HUDEP-2 (cell line): ENCODE measurements around the gene EPS15.
"Not testable (repeated sequence)": the region's sequence is repeated elsewhere in the genome, so short reads cannot be mapped to it uniquely, and the experiment has no call there.

Experiments used
- DNase-seq, 76 experiments: peaks; one replicate each; lab custom pipeline; 2025; ENCODE audit not compliant: unreplicated experiment in 76 of 76; lab: John Stamatoyannopoulos, UW

Gene EPS15

DNA sequence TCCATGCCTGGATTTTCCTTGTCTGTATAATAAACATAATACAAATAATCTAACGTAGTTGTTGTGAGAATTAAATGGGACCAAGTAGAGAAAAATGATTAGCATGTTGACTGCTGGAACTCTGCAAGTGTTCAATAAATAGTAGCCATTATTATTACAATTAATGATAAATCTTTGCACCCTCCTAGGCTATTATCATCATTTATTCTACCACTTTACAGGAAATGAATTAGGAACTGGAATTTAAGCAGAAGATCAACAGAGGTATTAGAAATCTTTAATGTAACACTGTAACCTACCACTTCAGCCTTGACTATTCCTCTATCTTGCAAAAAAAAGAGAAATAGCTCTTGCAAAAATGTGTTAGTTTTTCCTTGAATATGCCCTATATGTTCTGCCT is 126.8 kb downstream of the EPS15 start:
- no peak for DNase-seq

DNA sequence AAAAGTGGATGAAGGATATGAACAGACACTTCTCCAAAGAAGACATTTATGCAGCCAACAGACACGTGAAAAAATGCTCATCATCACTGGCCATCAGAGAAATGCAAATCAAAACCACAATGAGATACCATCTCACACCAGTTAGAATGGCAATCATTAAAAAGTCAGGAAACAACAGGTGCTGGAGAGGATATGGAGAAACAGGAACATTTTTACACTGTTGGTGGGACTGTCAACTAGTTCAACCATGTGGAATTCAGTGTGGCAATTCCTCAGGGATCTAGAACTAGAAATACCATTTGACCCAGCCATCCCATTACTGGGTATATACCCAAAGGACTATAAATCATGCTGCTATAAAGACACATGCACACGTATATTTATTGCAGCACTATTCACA is 128.4 kb downstream of the EPS15 start:
- not testable (repeated sequence) for DNase-seq

DNA sequence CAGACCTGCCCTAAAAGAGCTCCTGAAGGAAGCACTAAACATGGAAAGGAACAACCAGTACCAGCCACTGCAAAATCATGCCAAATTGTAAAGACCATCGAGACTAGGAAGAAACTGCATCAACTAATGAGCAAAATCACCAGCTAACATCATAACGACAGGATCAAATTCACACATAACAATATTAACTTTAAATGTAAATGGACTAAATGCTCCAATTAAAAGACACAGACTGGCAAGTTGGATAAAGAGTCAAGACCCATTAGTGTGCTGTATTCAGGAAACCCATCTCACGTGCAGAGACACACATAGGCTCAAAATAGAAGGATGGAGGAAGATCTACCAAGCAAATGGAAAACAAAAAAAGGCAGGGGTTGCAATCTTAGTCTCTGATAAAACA is 131.8 kb downstream of the EPS15 start:
- DNase-seq = not testable (repeated sequence)

DNA sequence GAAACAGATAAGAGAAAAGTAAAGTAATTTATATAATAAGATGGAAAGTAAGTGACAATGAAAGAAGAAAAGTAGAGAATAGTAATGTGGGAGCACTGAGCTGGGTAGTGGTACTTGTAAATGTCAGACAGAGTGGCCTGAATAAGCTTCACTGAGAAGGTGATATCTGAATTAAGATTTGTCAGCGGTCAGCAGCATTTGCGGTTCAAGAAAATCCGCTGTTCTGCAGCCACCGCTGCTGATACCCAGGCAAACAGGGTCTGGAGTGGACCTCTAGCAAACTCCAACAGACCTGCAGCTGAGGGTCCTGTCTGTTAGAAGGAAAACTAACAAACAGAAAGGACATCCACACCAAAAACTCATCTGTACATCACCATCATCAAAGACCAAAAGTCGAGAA is 132.8 kb downstream of the EPS15 start:
- not testable (repeated sequence) for DNase-seq

DNA sequence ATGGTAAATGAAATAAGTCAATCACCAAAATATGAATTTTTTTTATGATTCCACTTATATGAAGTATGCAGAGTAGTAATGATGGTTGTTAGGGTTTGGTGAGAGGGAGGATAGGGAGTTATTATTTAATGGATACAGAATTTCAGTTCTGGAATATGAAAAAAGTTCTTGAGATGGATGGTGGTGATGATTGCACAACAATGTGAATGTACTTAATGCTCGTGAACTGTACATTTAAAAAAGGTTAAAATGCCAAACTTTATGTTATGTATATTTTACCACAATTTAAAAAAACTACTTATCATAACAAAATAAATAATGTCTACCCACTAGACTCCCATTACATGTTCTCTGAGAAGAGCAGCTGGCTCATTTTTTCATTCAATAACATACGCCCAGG is 133.3 kb downstream of the EPS15 start:
- no peak for DNase-seq

DNA sequence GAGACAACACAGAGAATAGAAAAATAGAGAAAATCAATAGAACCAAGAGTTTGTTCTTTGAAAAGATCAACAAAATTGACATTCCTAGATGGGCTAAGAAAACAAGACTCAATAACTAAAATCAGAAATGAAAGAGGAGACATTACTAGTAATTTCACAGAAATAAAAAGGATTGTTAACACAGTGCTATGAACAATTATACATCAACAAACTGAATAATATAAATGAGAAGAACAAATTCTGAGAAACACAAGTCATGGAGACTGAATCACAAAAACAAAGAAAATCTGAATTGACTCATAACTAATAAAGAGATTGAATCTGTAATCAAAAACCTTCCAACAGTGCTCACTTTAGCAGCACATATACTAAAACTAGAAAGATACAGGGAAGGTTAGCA is 137.1 kb downstream of the EPS15 start:
- DNase-seq = no peak

DNA sequence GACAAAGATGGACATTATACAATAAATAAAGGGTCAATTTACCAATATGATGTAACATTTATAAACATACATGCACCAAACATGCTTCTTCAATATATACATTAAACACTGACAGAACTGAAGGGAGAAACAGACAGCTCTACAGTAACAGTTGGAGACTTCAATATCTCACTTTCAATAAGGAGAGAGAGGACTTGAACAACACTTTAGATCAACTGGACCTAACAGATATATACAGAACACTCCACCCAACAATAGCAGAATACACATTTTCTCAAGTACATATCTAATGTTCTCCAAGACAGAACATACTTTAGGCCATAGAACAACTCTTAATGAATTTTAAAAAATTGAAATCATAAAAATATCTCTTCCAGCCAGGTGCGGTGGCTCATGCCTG is 138.1 kb downstream of the EPS15 start:
- no peak for DNase-seq

DNA sequence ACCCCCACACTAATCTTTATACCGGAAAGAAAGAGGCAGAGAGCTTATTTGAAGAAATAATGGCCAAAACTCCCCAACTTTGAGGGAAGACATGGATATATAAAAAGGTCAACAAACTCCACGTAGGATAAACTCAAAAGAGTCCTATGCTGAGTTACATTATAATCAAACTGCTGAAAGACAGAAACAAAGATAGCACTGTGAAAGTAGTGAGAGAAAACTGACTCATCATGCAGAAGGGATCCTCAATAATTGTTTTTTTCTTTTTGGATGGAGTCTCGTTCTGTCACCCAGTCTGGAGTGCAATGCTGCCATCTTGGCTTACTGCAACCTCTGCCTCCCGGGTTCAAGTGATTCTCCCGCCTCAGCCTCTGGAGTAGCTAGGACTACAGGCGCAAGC is 140.2 kb downstream of the EPS15 start:
- DNase-seq = no peak

DNA sequence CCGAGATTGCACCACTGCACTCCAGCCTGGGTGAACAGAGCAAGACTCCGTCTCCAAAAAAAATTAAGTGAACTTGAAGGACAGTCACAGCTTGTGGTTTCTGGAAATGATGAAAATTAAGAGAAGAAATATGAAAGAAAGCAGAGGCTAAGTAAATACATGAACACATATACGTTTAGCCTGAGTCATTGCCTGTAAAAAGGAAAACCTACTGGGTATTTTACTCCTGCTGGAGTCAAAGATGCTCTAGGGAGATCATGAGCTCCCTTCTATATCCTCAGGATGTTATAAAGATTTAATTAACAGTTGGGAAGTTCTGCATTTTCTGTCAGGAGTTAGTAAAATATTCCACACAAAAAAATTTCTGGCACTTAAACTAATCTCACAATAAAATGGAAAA is 145.2 kb downstream of the EPS15 start:
- no peak for DNase-seq

DNA sequence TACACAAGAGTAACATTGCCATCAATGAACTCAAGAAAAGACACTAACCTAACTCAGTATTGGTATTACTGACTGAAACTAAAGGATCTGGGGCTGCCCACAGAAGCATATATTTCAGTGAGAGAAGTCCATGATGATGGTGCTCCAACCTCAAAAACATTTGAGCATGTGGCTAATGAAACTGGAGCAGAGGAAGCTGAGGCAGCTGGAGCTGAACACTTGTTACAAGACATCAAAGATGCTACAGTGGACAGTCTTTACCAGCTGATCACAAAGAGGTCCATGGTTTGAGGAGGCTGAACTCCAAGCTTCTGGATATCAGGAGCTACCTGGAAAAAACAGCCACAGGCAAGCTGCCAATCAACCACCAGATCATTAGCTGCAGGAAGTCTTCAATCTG is 146.5 kb downstream of the EPS15 start:
- DNase-seq = no peak

DNA sequence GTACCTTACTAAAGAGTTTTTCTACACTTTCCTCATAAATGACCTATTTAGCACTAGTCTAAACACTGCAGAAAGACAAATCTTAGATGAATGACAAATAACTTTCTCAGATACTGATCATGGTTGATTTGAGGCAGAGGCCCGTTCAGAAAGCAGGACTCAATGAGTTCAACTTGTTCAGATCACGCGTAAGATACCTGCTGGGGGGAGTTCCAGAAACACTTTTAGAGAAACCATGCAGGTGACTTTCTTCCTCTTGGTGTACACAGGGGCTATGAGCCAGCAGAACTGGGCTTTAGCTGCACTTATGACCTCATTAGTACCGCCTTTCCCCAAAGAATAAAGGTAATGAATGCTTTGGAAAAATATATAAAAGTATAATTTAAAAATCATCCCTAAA is 149.9 kb downstream of the EPS15 start:
- no peak for DNase-seq

DNA sequence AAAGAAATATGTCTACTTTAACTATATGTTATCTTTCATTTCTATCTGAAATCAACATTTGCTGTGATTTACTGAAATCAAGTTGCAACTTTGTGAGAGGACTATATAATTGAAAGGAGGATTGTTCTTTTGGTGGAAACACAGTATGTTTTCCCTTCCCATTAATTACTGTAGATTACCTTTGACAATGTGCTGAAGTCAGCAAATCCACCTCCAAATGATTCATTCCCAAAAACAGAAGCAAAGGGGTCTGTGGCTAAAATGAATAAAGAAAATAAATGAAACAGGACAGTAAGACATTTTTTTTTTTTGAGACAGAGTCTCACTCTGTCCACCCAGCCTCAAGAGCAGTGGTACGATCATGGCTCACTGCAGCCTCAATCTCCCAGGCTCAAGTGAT is 153.3 kb downstream of the EPS15 start:
- no peak for DNase-seq

DNA sequence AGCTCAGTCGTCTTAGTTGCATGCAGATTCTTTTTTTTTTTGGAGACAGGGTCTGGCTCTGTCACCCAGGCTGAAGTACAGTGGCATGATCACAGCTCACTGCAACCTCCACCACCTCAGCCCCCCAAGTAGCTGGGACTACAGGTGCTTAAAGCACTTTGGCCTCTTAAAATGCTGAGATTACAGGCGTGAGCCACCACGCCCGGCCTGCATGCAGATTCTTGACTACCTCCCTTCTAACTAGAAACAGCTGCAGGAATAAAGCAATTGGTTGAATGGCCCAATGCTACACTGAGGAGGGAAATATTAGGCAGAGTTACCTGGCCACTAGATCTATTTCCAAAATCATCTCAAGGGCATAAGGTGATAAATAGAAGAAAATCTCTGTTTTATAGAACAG is 159.2 kb downstream of the EPS15 start:
- no peak for DNase-seq

DNA sequence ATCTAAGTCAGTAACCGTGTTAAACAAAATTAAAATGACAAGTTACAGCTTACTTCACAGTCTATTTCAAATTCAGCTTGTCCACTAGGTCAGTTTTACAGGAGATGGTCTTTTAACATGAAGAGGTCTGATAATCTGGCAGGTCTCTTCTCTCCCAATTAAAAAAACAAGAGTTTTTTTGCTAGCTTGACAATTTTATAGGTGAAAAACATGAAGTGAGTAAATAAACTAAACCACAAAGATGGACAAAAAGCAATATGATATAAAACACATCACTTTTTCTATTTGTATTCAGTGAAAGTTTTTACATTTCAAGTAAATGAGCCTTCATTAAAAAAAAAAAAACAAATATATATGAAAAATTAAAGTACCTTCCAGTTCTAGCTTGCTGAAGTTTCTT is 163.7 kb downstream of the EPS15 start:
- DNase-seq = no peak

DNA sequence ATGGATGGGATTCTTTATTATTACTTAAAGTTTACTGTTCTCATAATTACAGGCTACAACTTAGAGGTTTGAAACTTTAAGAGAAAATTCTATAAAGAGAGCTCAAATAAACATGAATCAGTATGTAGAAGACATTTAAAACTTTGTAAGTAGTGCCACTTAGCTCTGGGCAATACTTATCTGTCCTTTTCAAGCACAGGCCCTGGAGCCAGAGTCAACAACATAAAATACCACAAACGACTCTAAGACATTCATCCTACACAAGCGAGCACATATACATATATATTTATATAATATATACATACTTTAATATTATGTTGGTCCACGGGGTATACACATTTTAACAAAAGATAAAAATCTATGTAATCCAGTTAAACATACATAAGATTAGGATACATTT is 164.7 kb downstream of the EPS15 start:
- no peak for DNase-seq

DNA sequence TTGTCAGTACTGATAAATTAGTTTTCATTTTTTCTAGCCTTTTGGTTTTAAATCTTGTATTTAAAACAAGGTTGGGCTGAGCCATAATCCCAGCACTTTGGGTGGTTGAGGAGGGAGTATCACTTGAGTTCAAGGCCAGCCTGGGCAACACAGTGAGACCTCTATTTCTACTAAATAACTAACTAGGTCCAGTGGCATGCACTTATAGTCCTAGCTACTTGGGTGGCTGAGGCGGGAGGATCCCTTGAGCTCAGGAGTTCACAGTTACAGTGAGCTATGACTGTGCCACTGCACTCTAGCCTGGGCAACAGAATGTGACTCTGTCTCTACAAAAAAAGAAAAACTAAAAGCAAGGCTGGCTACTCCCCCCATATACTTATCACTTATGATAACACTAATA is 167.2 kb downstream of the EPS15 start:
- no peak for DNase-seq

DNA sequence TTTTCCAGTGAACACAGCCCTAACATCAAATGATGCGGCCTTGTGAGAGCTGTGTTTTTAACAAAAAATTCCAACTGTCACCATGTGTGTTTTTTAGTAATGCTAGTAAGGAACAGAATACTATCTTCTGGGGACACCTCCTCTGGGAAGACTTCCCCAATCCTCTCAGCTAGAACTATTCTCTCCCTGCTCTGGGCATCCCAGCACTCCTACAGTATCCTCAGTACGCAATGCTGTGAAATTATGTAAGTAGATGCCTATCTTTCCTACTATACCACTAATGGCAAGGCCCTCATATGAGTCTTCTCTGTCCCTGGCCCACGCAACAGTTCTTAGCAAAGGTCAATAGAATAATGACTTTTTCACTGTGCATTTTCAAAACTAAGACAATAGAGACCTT is 169.2 kb downstream of the EPS15 start:
- DNase-seq = no peak

DNA sequence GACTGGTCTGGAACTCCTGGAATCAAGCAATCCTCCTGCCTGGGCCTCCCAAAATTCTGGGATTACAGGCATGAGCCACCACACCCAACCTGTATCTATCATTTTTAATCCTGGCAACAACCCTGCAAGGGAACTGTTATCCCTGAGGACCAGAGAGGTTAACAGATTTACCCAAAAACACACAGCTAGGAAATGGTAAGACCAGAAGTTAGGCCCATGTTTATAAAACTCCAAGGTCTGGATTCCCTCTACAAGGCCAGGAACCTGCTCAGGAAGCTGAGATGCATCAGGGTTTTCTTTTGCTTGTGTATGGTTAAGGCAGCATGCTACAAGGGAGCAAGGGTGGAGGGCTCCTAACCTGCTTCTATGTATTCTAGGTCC is 170.9 kb downstream of the EPS15 start:
- DNase-seq = no peak

DNA sequence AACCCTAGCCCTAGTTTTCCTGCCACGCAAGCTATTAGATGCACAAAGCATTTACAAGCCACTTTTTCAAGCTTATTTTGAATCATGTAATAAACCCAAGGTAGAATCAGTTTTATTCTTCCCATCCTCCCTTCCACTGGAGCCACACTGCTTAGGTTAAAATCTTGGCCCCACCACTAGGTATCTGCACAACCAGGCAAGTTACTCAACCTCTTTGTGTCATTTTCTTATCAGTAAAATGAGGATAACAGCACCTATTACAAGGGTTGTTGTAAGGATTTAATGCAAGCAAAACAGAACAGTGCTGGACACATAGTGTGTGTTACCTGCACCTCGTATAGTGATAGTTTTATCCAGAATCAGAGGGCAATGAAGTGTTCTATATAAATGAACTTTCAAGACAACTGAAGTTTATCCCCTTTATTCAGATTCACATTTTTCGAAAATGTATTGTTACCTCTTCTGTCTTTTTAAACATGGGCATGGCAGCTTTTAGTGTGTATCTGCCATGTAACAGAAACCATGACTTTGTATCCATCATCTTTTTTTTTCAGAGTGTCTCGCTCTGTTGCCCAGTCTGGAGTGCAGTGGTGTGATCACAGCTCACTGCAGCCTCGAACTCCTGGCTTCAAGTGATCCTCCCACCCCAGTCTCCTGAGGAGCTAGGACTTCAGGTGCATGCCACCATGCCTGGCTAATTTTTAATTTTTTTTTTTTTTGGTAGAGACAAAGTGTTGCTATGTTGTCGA is 171.5 kb downstream of the EPS15 start:
- peak in 1 of 76 experiments; percentile 6 for DNase-seq

DNA sequence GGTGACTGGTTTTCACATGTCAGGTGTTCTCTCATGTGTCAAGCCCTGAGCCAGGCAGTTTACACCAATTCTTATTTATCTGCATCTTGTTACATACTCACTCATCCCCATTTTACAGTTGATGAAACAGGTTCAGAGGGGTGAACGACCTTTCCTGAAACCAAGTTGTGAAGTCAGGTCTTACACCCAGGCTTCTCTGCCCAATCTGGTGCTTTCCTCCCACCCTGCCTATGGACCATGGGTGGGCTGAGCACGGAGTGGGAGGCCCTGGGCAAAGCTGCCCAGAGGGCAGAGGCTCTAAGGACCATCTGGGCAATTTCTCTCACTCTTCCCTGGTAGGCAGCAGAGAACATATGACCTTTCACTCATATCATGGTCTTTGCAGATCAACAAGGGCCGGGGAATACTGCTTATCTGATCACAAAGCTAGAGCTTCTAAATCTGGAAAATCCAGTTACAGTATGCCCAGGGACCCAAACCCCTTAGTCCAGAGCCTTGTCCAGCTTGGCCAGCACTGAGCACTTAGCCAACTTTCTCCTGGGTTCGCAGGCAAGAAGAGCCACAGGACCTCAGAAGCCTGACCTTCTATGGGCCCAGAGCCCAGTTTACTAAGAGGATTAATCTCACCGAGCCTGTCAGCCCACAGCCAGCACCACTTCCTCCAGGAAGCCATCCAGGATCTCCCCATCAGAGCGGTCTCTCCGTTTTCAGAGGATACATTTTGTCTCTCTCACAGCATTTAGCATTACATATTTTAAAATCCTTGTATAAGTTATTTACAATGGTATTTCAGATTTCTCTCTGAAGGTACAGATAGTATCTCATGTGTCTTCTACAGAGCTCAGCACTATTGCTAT is 172.8 kb downstream of the EPS15 start:
- peak in 1 of 76 experiments; percentile 8 for DNase-seq

DNA sequence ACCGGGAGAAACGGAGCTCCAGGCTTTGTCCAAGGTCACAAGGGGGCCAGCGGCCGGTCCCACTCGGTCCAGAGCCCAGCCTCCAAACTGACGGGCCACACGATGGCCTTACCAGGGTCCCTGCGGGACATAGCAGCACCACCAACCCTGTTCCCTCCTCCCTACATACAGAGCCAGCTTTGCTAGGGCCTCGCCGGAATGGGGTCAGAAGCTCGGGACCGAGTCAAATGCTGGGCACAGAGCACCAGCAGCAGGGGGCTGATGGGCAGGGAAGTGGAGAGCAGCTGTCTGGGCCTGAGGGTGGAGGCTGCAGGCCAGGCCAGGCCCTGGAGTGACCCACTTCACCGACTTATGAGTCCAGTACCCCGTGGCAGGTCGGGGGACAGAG is 173.8 kb downstream of the EPS15 start:
- no peak for DNase-seq

DNA sequence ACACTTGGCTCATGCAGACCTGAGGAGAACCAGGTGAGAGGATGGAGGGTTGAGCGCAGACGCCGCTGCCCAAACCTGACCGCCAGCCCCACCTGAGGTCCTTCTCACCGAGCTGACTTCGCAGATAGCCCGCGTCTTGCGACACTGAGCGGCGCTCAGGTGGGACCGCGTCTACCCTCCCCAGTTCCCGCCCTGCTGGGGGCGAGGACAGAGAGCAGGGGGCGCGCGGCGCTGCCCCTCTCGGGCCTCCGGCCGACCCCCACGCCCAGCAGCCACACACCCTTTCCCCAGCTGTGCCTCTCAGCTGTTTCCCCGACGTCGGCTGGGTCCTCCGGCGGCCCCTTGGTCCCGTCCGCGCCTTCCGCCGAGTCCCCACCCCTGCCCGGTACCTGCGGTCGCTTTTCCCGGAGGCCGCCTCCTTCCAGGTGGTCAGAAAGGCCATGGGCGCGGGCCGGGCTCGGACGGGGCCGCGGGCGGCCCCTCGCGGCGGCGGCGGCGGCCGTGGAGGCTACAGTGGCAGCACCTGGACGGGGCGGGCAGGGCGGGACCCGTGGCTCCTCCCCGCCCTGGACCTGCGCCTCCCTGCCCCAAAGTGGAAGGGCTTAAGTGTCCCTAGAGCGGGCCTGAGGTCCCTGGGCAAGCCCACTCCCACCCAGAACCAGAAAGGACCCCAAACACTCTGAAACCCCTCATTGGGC is 174.3 kb downstream of the EPS15 start:
- DNase-seq = no peak
